GM23338 (cell line): Measurements from ENCODE around the gene FOXJ1.

Experiments used
- CREB1 ChIP-seq: fragments of 250-450 bp; sonication (Bioruptor Pico); IDR thresholded peaks from 2 replicates; pipeline ENCODE4 v1.5.0; 2020; ENCODE audit warnings: low read depth, mild to moderate bottlenecking, moderate library complexity
- EZH2 ChIP-seq: fragments of 200-600 bp; sonication (generic); IDR thresholded peaks from one replicate; pipeline ENCODE4 v1.8.0; 2017; ENCODE audit warnings: antibody characterized with exemption, mild to moderate bottlenecking, low read depth; ENCODE audit not compliant: unreplicated experiment
- EZH2phosphoT487 ChIP-seq: fragments of 200-600 bp; sonication (generic); IDR thresholded peaks from one replicate; pipeline ENCODE4 v1.8.1; 2018; ENCODE audit warnings: antibody characterized with exemption; ENCODE audit not compliant: unreplicated experiment
- NANOG ChIP-seq: IDR thresholded peaks from 2 replicates; pipeline ENCODE4 v1.6.1; 2016; ENCODE audit warnings: antibody characterized with exemption, borderline replicate concordance
- POLR2AphosphoS5 ChIP-seq: IDR thresholded peaks from 2 replicates; pipeline ENCODE4 v1.6.1; 2016; ENCODE audit warnings: antibody characterized with exemption, low read depth
- TF ChIP-seq, protein P1 (sequence below), 2 experiments: fragments of 200-600 bp in 1 of 2; sonication (generic) in 1 of 2; conservative IDR thresholded peaks; 2 replicates each; pipeline versions ENCODE4 v1.5.1 to v1.6.1; 2016 to 2017; ENCODE audit warnings: antibody characterized with exemption in 2 of 2, low read depth in 2 of 2, mild to moderate bottlenecking in 2 of 2, moderate library complexity in 1 of 2
- TF ChIP-seq, protein P2 (sequence below): IDR thresholded peaks from one replicate; pipeline ENCODE4 v1.6.1; 2018; ENCODE audit warnings: antibody characterized with exemption; ENCODE audit not compliant: unreplicated experiment
- TF ChIP-seq, protein P3 (sequence below): IDR thresholded peaks from 2 replicates; pipeline ENCODE4 v1.6.1; 2016; ENCODE audit warnings: antibody characterized with exemption
- TF ChIP-seq, protein P4 (sequence below): fragments of 250-450 bp; sonication (Bioruptor Pico); IDR thresholded peaks from 2 replicates; pipeline ENCODE4 v1.5.0; 2020; ENCODE audit warnings: mild to moderate bottlenecking, moderate library complexity

DNA sequence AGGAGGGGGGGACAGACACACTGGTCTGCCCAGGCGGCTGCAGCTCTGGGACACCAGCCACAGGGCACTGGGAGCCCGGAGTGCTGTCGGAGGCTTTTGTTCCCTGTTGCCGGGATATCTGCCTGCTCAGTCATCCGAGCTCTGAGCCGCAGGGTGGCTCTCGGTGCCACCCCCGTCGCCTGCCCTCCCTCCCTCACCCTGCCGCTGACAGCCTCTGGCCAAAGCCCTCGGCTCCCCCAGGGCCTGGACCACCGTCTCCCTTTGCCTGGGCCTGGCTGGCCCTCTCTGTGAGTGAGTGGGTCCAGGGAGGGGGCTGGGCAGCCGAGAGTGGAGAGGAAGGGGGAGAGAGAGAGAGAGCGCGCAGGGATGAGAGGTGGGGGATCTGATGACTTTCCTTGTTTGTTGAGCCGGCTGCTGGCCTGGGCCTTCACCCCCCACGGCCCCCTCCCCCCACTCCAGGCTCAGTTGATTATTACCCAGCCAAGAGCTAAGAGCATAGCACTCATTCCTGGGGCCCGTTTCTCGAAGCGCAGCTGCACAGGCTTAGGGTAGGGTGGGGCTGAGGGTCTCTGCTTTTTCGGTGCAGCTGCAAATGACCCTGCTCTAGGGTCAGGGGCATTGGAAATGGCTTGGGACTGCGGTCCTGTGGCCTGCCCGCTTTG is 2.7 kb downstream of the FOXJ1 start:
- TF ChIP-seq, protein P1, sequence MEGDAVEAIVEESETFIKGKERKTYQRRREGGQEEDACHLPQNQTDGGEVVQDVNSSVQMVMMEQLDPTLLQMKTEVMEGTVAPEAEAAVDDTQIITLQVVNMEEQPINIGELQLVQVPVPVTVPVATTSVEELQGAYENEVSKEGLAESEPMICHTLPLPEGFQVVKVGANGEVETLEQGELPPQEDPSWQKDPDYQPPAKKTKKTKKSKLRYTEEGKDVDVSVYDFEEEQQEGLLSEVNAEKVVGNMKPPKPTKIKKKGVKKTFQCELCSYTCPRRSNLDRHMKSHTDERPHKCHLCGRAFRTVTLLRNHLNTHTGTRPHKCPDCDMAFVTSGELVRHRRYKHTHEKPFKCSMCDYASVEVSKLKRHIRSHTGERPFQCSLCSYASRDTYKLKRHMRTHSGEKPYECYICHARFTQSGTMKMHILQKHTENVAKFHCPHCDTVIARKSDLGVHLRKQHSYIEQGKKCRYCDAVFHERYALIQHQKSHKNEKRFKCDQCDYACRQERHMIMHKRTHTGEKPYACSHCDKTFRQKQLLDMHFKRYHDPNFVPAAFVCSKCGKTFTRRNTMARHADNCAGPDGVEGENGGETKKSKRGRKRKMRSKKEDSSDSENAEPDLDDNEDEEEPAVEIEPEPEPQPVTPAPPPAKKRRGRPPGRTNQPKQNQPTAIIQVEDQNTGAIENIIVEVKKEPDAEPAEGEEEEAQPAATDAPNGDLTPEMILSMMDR (conservative IDR thresholded peaks at IDR 0.05; ENCODE audit: low read depth in 2 of 2) = no peak
- TF ChIP-seq POLR2AphosphoS5 = no peak
- no peak for TF ChIP-seq EZH2phosphoT487
- TF ChIP-seq EZH2 = peak; percentile 11
- TF ChIP-seq, protein P2, sequence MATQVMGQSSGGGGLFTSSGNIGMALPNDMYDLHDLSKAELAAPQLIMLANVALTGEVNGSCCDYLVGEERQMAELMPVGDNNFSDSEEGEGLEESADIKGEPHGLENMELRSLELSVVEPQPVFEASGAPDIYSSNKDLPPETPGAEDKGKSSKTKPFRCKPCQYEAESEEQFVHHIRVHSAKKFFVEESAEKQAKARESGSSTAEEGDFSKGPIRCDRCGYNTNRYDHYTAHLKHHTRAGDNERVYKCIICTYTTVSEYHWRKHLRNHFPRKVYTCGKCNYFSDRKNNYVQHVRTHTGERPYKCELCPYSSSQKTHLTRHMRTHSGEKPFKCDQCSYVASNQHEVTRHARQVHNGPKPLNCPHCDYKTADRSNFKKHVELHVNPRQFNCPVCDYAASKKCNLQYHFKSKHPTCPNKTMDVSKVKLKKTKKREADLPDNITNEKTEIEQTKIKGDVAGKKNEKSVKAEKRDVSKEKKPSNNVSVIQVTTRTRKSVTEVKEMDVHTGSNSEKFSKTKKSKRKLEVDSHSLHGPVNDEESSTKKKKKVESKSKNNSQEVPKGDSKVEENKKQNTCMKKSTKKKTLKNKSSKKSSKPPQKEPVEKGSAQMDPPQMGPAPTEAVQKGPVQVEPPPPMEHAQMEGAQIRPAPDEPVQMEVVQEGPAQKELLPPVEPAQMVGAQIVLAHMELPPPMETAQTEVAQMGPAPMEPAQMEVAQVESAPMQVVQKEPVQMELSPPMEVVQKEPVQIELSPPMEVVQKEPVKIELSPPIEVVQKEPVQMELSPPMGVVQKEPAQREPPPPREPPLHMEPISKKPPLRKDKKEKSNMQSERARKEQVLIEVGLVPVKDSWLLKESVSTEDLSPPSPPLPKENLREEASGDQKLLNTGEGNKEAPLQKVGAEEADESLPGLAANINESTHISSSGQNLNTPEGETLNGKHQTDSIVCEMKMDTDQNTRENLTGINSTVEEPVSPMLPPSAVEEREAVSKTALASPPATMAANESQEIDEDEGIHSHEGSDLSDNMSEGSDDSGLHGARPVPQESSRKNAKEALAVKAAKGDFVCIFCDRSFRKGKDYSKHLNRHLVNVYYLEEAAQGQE = no peak
- TF ChIP-seq, protein P3, sequence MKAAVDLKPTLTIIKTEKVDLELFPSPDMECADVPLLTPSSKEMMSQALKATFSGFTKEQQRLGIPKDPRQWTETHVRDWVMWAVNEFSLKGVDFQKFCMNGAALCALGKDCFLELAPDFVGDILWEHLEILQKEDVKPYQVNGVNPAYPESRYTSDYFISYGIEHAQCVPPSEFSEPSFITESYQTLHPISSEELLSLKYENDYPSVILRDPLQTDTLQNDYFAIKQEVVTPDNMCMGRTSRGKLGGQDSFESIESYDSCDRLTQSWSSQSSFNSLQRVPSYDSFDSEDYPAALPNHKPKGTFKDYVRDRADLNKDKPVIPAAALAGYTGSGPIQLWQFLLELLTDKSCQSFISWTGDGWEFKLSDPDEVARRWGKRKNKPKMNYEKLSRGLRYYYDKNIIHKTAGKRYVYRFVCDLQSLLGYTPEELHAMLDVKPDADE = no peak
- no peak for TF ChIP-seq CREB1
- TF ChIP-seq, protein P4, sequence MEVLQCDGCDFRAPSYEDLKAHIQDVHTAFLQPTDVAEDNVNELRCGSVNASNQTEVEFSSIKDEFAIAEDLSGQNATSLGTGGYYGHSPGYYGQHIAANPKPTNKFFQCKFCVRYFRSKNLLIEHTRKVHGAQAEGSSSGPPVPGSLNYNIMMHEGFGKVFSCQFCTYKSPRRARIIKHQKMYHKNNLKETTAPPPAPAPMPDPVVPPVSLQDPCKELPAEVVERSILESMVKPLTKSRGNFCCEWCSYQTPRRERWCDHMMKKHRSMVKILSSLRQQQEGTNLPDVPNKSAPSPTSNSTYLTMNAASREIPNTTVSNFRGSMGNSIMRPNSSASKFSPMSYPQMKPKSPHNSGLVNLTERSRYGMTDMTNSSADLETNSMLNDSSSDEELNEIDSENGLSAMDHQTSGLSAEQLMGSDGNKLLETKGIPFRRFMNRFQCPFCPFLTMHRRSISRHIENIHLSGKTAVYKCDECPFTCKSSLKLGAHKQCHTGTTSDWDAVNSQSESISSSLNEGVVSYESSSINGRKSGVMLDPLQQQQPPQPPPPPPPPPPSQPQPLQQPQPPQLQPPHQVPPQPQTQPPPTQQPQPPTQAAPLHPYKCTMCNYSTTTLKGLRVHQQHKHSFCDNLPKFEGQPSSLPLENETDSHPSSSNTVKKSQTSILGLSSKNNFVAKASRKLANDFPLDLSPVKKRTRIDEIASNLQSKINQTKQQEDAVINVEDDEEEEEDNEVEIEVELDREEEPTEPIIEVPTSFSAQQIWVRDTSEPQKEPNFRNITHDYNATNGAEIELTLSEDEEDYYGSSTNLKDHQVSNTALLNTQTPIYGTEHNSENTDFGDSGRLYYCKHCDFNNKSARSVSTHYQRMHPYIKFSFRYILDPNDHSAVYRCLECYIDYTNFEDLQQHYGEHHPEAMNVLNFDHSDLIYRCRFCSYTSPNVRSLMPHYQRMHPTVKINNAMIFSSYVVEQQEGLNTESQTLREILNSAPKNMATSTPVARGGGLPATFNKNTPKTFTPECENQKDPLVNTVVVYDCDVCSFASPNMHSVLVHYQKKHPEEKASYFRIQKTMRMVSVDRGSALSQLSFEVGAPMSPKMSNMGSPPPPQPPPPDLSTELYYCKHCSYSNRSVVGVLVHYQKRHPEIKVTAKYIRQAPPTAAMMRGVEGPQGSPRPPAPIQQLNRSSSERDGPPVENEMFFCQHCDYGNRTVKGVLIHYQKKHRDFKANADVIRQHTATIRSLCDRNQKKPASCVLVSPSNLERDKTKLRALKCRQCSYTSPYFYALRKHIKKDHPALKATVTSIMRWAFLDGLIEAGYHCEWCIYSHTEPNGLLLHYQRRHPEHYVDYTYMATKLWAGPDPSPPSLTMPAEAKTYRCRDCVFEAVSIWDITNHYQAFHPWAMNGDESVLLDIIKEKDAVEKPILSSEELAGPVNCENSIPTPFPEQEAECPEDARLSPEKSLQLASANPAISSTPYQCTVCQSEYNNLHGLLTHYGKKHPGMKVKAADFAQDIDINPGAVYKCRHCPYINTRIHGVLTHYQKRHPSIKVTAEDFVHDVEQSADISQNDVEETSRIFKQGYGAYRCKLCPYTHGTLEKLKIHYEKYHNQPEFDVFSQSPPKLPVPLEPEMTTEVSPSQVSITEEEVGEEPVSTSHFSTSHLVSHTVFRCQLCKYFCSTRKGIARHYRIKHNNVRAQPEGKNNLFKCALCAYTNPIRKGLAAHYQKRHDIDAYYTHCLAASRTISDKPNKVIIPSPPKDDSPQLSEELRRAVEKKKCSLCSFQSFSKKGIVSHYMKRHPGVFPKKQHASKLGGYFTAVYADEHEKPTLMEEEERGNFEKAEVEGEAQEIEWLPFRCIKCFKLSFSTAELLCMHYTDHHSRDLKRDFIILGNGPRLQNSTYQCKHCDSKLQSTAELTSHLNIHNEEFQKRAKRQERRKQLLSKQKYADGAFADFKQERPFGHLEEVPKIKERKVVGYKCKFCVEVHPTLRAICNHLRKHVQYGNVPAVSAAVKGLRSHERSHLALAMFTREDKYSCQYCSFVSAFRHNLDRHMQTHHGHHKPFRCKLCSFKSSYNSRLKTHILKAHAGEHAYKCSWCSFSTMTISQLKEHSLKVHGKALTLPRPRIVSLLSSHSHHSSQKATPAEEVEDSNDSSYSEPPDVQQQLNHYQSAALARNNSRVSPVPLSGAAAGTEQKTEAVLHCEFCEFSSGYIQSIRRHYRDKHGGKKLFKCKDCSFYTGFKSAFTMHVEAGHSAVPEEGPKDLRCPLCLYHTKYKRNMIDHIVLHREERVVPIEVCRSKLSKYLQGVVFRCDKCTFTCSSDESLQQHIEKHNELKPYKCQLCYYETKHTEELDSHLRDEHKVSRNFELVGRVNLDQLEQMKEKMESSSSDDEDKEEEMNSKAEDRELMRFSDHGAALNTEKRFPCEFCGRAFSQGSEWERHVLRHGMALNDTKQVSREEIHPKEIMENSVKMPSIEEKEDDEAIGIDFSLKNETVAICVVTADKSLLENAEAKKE (CRISPR knock-in tag) = no peak
- no peak for TF ChIP-seq NANOG
